Measurements from ENCODE around the gene ERC2.

Gene ERC2

DNA sequence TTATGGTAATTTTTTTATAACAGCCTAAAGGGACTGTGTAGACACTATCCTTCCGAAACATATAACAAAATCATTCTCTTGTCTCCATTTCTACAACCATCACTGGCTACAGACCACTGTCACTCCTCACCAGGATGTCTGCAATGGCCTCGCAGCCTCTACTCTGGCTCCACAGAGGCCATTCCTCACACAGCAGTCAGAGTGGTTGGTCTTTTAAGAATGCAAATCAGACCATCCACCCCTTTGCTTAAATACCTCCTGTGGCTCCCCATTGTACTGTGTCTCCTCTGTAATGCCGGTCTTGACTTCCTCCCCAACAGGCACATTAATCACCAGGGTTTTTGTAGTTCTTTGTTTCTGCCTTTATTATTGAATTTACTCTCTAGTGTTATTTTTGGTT is 344.8 kb downstream of the ERC2 start:
- ATAC-seq, result no peak

DNA sequence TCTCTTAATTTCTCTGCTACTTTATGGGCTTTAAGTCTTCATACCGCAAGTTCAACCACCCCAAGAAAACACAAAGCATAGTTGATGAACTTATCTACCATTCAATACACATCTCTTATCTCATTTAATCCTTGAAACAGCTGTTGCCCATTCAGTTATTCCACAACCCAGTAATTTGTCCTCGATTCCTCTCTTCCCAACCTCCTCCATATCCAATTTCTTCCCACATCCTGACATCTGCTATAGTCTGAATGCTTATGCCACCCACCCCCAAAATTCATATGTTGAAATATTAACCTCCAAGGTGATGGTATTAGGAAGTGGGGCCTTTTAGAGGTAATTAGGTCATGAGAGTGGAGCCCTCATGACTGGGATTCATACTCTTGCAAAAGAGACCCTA is 345.4 kb downstream of the ERC2 start:
- TF ChIP-seq CSDC2 (CRISPR knock-in tag; IDR thresholded peaks at IDR 0.05), result no peak
- no peak for TF ChIP-seq TCF4 (CRISPR knock-in tag; IDR thresholded peaks at IDR 0.05; ENCODE audit: borderline replicate concordance)
- TF ChIP-seq, protein P1, sequence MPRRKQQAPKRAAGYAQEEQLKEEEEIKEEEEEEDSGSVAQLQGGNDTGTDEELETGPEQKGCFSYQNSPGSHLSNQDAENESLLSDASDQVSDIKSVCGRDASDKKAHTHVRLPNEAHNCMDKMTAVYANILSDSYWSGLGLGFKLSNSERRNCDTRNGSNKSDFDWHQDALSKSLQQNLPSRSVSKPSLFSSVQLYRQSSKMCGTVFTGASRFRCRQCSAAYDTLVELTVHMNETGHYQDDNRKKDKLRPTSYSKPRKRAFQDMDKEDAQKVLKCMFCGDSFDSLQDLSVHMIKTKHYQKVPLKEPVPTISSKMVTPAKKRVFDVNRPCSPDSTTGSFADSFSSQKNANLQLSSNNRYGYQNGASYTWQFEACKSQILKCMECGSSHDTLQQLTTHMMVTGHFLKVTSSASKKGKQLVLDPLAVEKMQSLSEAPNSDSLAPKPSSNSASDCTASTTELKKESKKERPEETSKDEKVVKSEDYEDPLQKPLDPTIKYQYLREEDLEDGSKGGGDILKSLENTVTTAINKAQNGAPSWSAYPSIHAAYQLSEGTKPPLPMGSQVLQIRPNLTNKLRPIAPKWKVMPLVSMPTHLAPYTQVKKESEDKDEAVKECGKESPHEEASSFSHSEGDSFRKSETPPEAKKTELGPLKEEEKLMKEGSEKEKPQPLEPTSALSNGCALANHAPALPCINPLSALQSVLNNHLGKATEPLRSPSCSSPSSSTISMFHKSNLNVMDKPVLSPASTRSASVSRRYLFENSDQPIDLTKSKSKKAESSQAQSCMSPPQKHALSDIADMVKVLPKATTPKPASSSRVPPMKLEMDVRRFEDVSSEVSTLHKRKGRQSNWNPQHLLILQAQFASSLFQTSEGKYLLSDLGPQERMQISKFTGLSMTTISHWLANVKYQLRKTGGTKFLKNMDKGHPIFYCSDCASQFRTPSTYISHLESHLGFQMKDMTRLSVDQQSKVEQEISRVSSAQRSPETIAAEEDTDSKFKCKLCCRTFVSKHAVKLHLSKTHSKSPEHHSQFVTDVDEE (CRISPR knock-in tag; IDR thresholded peaks at IDR 0.05), result no peak
- TF ChIP-seq, protein P2, sequence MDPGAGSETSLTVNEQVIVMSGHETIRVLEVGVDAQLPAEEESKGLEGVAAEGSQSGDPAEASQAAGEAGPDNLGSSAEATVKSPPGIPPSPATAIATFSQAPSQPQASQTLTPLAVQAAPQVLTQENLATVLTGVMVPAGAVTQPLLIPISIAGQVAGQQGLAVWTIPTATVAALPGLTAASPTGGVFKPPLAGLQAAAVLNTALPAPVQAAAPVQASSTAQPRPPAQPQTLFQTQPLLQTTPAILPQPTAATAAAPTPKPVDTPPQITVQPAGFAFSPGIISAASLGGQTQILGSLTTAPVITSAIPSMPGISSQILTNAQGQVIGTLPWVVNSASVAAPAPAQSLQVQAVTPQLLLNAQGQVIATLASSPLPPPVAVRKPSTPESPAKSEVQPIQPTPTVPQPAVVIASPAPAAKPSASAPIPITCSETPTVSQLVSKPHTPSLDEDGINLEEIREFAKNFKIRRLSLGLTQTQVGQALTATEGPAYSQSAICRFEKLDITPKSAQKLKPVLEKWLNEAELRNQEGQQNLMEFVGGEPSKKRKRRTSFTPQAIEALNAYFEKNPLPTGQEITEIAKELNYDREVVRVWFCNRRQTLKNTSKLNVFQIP (CRISPR knock-in tag; IDR thresholded peaks at IDR 0.05; ENCODE audit: borderline replicate concordance, low read depth), result no peak
- no peak for TF ChIP-seq ARNTL (CRISPR knock-in tag; IDR thresholded peaks at IDR 0.05; ENCODE audit: borderline replicate concordance, low read depth)
- no peak for TF ChIP-seq ZNF565 (CRISPR knock-in tag; conservative IDR thresholded peaks at IDR 0.05; ENCODE audit: low read depth)
- no peak for TF ChIP-seq RARB (CRISPR knock-in tag; IDR thresholded peaks at IDR 0.05)
- TF ChIP-seq ZNF8 (CRISPR knock-in tag; IDR thresholded peaks at IDR 0.05), result no peak
- no peak for TF ChIP-seq ZNF70 (CRISPR knock-in tag; IDR thresholded peaks at IDR 0.05)
- no peak for TF ChIP-seq SNAI2 (CRISPR knock-in tag; IDR thresholded peaks at IDR 0.05)
- ATAC-seq, result no peak

More for the DNA sequence above, 344.8 kb downstream of the ERC2 start:
- TF ChIP-seq CSDC2 (CRISPR knock-in tag; IDR thresholded peaks at IDR 0.05), result no peak

DNA sequence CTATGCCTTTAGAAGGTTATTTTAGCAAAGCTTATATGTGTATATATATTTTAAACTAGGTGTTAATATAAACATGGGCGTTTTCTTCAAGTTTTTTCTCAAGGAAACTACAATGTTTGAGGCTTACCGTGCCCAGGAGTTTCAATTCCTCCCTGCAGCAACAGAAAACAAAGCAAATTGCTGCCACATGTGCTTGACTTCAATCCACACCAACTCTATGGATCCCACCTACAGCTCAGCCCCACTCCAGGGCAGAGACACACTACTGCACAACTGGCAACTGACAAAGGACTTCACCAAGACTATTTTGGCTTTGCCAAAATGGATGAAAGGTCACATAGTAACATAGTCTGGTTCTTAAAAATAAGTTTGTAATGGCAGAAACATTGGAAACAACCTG is 346.6 kb downstream of the ERC2 start:
- ATAC-seq, result no peak
- TF ChIP-seq, protein P3, sequence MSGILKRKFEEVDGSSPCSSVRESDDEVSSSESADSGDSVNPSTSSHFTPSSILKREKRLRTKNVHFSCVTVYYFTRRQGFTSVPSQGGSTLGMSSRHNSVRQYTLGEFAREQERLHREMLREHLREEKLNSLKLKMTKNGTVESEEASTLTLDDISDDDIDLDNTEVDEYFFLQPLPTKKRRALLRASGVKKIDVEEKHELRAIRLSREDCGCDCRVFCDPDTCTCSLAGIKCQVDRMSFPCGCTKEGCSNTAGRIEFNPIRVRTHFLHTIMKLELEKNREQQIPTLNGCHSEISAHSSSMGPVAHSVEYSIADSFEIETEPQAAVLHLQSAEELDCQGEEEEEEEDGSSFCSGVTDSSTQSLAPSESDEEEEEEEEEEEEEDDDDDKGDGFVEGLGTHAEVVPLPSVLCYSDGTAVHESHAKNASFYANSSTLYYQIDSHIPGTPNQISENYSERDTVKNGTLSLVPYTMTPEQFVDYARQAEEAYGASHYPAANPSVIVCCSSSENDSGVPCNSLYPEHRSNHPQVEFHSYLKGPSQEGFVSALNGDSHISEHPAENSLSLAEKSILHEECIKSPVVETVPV (CRISPR knock-in tag; IDR thresholded peaks at IDR 0.05), result no peak
- TF ChIP-seq PPARA (CRISPR knock-in tag; IDR thresholded peaks at IDR 0.05; ENCODE audit: borderline replicate concordance) (no peak), ESRRG (CRISPR knock-in tag; IDR thresholded peaks at IDR 0.05) (no peak)
- TF ChIP-seq, protein P4, sequence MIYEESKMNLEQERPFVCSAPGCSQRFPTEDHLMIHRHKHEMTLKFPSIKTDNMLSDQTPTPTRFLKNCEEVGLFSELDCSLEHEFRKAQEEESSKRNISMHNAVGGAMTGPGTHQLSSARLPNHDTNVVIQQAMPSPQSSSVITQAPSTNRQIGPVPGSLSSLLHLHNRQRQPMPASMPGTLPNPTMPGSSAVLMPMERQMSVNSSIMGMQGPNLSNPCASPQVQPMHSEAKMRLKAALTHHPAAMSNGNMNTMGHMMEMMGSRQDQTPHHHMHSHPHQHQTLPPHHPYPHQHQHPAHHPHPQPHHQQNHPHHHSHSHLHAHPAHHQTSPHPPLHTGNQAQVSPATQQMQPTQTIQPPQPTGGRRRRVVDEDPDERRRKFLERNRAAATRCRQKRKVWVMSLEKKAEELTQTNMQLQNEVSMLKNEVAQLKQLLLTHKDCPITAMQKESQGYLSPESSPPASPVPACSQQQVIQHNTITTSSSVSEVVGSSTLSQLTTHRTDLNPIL (CRISPR knock-in tag; IDR thresholded peaks at IDR 0.05; ENCODE audit: low read depth), result no peak

DNA sequence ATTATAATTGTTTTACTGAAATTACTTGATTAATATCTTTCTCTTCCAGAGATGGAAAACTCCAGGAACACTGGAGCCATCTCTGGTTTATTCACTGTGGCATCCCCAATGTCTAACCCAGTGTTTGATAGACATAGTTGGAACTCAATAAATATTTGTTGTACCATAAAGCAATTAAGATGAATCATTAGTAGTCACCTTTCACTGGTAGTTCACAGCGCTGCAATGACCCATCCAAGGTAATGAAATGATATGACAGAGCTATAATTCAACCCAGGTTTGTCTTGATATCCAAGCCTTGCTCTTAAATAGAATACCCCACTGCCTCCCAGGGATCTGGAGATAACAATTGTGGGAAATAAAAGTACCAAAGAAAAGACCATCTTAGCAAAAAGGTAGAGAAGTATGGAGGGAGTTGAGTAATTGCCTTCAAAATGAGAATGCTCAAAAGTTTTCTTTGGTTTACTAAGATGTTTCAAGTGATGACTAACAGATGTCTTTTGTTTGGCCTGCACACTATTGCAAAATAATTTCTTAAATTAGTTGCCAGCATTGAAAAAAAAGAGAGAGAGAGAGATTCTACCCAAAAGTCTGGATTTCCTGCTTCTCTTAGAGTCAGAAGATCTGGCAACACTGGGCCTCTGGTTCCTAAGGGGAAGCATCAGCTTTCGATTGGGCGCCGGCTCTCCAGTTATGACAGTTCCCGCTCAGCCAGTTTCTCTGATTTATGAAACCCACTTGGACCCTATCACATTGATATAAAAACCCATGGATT is 348.5 kb downstream of the ERC2 start:
- TF ChIP-seq ISL1 (CRISPR knock-in tag; IDR thresholded peaks at IDR 0.05) (peak; percentile 9; the same call in 1 of the 2 replicates), ZNF70 (CRISPR knock-in tag; IDR thresholded peaks at IDR 0.05) (no peak), ZFP3 (CRISPR knock-in tag; IDR thresholded peaks at IDR 0.05) (no peak), ZNF565 (CRISPR knock-in tag; conservative IDR thresholded peaks at IDR 0.05; ENCODE audit: low read depth) (no peak)
- TF ChIP-seq, protein P3 (CRISPR knock-in tag; IDR thresholded peaks at IDR 0.05), result no peak
- no peak; the same call in 2 of the 3 replicates for ATAC-seq

DNA sequence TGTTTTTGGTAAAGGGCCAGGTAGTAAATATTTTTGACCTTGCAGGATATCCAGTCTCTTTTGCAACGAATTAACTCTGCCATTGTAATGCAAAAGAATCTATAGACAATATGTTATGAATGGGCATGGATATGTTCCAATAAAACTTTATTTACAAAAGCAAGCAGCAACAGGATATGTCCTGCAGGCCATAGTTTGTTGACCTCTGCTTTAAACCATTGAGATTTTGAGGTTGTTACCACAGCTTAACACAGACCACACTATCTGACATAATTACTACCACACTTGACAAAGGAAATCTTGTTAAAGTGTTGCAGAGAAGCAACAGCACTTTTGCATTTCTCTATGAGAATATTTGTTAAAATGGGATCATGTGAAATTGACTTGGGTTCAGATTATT is 349.3 kb downstream of the ERC2 start:
- ATAC-seq, result no peak
- no peak for TF ChIP-seq ZC3H10 (CRISPR knock-in tag; IDR thresholded peaks at IDR 0.05)
- TF ChIP-seq ARNTL (CRISPR knock-in tag; IDR thresholded peaks at IDR 0.05; ENCODE audit: borderline replicate concordance, low read depth), result no peak
- TF ChIP-seq, protein P5, sequence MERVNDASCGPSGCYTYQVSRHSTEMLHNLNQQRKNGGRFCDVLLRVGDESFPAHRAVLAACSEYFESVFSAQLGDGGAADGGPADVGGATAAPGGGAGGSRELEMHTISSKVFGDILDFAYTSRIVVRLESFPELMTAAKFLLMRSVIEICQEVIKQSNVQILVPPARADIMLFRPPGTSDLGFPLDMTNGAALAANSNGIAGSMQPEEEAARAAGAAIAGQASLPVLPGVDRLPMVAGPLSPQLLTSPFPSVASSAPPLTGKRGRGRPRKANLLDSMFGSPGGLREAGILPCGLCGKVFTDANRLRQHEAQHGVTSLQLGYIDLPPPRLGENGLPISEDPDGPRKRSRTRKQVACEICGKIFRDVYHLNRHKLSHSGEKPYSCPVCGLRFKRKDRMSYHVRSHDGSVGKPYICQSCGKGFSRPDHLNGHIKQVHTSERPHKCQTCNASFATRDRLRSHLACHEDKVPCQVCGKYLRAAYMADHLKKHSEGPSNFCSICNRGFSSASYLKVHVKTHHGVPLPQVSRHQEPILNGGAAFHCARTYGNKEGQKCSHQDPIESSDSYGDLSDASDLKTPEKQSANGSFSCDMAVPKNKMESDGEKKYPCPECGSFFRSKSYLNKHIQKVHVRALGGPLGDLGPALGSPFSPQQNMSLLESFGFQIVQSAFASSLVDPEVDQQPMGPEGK (CRISPR knock-in tag; IDR thresholded peaks at IDR 0.05; ENCODE audit: borderline replicate concordance), result no peak
- TF ChIP-seq ZNF8 (CRISPR knock-in tag; IDR thresholded peaks at IDR 0.05), result no peak
- TF ChIP-seq, protein P4 (CRISPR knock-in tag; IDR thresholded peaks at IDR 0.05; ENCODE audit: low read depth), result no peak
- no peak for TF ChIP-seq GLIS3 (CRISPR knock-in tag; IDR thresholded peaks at IDR 0.05)
- TF ChIP-seq OSR1 (CRISPR knock-in tag; IDR thresholded peaks at IDR 0.05), result no peak
- TF ChIP-seq, protein P3 (CRISPR knock-in tag; IDR thresholded peaks at IDR 0.05), result no peak

Data from SK-N-SH treated with all-trans-retinoic acid at 6 μM for 48 hours (cell line).